8988T (cell line): ENCODE measurements around the gene HKDC1.
"Not testable (repeated sequence)": the region's sequence is repeated elsewhere in the genome, so short reads cannot be mapped to it uniquely, and the experiment has no call there.

Experiments
- DNase-seq: peaks from one replicate; pipeline ENCODE4 v3.0.0; 2011

The HKDC1 gene

GRCh38 chr10:69220041-69220451 lies at the start of gene HKDC1:
TSS of gene HKDC1 (plus strand) at chr10:69220332. CDS start at chr10:69220436, 104 bp downstream.
- no peak for DNase-seq

GRCh38 chr10:69172241-69172982 lies 47.7 kb upstream of the HKDC1 start:
- DNase-seq, result no peak

- not testable (repeated sequence) for DNase-seq
Measured at GRCh38 chr10:69175326-69175725, 44.8 kb upstream of the HKDC1 start.

- DNase-seq, result no peak
Measured at GRCh38 chr10:69176823-69177222, 43.3 kb upstream of the HKDC1 start.

GRCh38 chr10:69179089-69179742 lies 40.9 kb upstream of the HKDC1 start:
- no peak for DNase-seq

- DNase-seq, result peak; percentile 58
Measured at GRCh38 chr10:69179743-69180524, 40.2 kb upstream of the HKDC1 start, which contains the start of gene SUPV3L1. TSS of gene SUPV3L1 (plus strand) at chr10:69180234. CDS start at chr10:69180292, 58 bp downstream.

- DNase-seq, result no peak
Measured at GRCh38 chr10:69180525-69181204, 39.5 kb upstream of the HKDC1 start.

GRCh38 chr10:69181433-69181832 lies 38.7 kb upstream of the HKDC1 start:
- no peak for DNase-seq

GRCh38 chr10:69182005-69182404 lies 38.1 kb upstream of the HKDC1 start:
- no peak for DNase-seq

- DNase-seq, result no peak
Measured at GRCh38 chr10:69186524-69186923, 33.6 kb upstream of the HKDC1 start.

- no peak for DNase-seq
Measured at GRCh38 chr10:69201045-69201444, 19.1 kb upstream of the HKDC1 start.

GRCh38 chr10:69202332-69202731 lies 17.8 kb upstream of the HKDC1 start:
- no peak for DNase-seq

- DNase-seq, result no peak
Measured at GRCh38 chr10:69208761-69209160, 11.4 kb upstream of the HKDC1 start.

GRCh38 chr10:69209787-69210484 lies 10.2 kb upstream of the HKDC1 start:
- DNase-seq, result no peak

GRCh38 chr10:69211104-69211503 lies 9.0 kb upstream of the HKDC1 start:
- no peak for DNase-seq

- no peak for DNase-seq
Measured at GRCh38 chr10:69211524-69211923, 8.6 kb upstream of the HKDC1 start.

GRCh38 chr10:69213591-69214311 lies 6.4 kb upstream of the HKDC1 start:
- DNase-seq, result no peak

GRCh38 chr10:69214666-69215131 lies 5.4 kb upstream of the HKDC1 start:
- no peak for DNase-seq

GRCh38 chr10:69215405-69216171 lies 4.5 kb upstream of the HKDC1 start:
- no peak for DNase-seq

- no peak for DNase-seq
Measured at GRCh38 chr10:69216577-69217118, 3.5 kb upstream of the HKDC1 start.
